Measurements from ENCODE around the gene CREG2.

DNA sequence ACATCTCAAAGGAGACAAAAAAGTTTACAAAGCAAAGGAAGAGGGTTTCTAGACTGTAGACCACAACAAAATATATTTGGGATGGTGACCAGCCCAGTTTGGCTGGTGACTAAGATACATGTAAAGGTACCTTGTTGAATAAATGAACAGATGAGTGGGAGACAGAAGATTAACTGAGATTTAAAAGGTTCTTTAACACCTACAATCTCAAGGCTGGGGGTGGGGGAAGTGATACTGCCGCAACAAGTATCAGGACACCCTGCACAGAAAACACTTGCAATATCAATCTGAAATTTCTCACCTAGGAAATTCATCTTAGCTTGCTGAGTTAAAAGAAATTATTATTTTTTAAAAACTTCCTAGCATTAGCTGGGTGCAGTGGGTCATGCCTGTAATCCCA lies 87.1 kb downstream of the CREG2 start:
- TF ChIP-seq, protein P1, sequence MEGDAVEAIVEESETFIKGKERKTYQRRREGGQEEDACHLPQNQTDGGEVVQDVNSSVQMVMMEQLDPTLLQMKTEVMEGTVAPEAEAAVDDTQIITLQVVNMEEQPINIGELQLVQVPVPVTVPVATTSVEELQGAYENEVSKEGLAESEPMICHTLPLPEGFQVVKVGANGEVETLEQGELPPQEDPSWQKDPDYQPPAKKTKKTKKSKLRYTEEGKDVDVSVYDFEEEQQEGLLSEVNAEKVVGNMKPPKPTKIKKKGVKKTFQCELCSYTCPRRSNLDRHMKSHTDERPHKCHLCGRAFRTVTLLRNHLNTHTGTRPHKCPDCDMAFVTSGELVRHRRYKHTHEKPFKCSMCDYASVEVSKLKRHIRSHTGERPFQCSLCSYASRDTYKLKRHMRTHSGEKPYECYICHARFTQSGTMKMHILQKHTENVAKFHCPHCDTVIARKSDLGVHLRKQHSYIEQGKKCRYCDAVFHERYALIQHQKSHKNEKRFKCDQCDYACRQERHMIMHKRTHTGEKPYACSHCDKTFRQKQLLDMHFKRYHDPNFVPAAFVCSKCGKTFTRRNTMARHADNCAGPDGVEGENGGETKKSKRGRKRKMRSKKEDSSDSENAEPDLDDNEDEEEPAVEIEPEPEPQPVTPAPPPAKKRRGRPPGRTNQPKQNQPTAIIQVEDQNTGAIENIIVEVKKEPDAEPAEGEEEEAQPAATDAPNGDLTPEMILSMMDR (IDR thresholded peaks at IDR 0.05), result no peak
- no peak for TF ChIP-seq POLR2A (IDR thresholded peaks at IDR 0.05)

Measured in Peyer's patch (tissue), 4 donors.